SKM-1 (cell line): ENCODE measurements around the gene SCN1B.
"Not testable (repeated sequence)": the region's sequence is repeated elsewhere in the genome, so short reads cannot be mapped to it uniquely, and the experiment has no call there.

Source experiments
- DNase-seq: peaks from one replicate; lab custom pipeline; 2025; ENCODE audit not compliant: unreplicated experiment; lab: John Stamatoyannopoulos, UW

Gene SCN1B

GRCh38 chr19:35030257-35031071 is at the start of gene SCN1B:
Gene SCN1B, plus strand, starts transcription at chr19:35030470. Its CDS starts 351 bp downstream, at chr19:35030821.
- DNase-seq: no peak

GRCh38 chr19:34982275-34982674 is 48.0 kb upstream of the SCN1B start:
- no peak for DNase-seq

GRCh38 chr19:34983786-34984185 is 46.5 kb upstream of the SCN1B start:
- DNase-seq: no peak

DNA sequence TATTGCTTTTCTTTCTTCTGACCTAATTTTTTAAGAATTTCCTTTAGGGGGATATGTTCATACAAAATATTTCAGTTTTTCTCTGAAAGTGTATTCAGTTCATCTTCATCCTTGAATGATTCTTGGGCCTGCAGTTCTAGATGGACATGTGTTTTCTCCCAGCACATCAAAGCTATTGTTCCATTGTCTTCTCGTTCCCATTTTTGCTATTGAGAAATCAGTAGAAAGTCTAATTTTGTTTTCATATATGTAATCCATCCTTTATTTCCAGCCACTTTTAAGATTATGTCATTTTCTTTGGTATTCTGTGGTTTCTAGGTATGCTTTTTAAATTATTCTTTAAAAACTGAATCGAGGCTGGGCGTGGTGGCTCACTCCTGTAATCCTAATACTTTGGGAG is 46.0 kb upstream of the SCN1B start:
- DNase-seq: no peak

- no peak for DNase-seq
These were observed 44.8 kb upstream of the SCN1B start for GRCh38 chr19:34985249-34986022.

- no peak for DNase-seq
These were observed 42.2 kb upstream of the SCN1B start for GRCh38 chr19:34988119-34988518.

GRCh38 chr19:34989298-34989697 is 41.0 kb upstream of the SCN1B start:
- DNase-seq: no peak

- DNase-seq: no peak
These were observed 39.6 kb upstream of the SCN1B start for GRCh38 chr19:34990578-34991192.

GRCh38 chr19:34991542-34992333 is 38.5 kb upstream of the SCN1B start:
- no peak for DNase-seq

GRCh38 chr19:34992582-34992981 is 37.7 kb upstream of the SCN1B start:
- DNase-seq: not testable (repeated sequence)

GRCh38 chr19:34994286-34994642 is 36.0 kb upstream of the SCN1B start:
- no peak for DNase-seq

GRCh38 chr19:34994643-34995541 is 35.4 kb upstream of the SCN1B start:
- no peak for DNase-seq

DNA sequence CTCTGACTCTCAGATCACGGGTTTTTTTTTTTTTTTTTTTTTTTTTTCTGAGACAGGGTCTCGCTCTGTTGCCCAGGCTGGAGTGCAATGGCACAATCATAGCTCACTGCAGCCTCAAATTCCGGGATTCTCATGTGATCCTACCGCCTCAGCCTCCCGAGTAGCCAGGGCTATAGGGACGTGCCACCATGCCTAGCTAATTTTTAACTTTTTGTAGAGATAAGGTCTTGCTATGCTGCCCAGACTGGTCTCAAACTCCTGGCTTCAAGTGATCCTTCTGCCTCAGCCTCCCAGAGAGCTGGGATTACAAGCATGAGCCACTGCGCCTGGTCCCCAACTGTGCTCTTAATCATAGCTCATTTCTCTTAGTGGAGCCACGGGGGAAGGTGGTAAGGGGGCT is 34.7 kb upstream of the SCN1B start:
- no peak for DNase-seq

- DNase-seq: peak; percentile 18
These were observed 33.1 kb upstream of the SCN1B start for GRCh38 chr19:34997071-34997617.

DNA sequence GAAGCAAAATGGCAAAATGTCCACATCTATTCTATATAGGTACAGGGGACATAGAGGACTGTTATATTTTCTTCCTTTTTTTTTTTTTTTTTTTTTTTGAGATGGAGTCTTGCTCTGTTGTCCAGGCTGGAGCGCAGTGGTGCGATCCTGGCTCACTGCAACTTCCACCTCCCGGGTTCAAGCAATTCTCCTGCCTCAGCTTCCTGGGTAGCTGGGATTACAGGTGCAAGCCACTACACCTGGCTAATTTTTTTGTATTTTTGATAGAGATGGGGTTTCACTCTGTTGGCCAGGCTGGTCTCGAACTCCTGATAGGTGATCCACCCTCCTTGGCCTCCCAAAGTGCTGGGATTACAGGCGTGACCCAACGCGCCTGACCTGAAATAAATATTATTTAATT is 32.0 kb upstream of the SCN1B start:
- DNase-seq: not testable (repeated sequence)

GRCh38 chr19:34998777-34999497 is 31.3 kb upstream of the SCN1B start:
- DNase-seq: no peak

GRCh38 chr19:34999498-35000337 is 30.6 kb upstream of the SCN1B start, which contains the start of gene GRAMD1A:
Gene GRAMD1A, plus strand, starts transcription at chr19:35000323. Its CDS starts 156 bp downstream, at chr19:35000479.
- DNase-seq: peak; percentile 83

- no peak for DNase-seq
These were observed 30.0 kb upstream of the SCN1B start for GRCh38 chr19:35000338-35000646.
